GM18870 (cell line): ENCODE measurements around the gene CHMP4B.

ENCODE experiments used
- ATAC-seq: cut with Tn5 transposase; IDR thresholded peaks from one replicate; pipeline ENCODE4 v1.9.1; 2021; ENCODE audit warnings: moderate library complexity; ENCODE audit not compliant: unreplicated experiment

CHMP4B gene

DNA sequence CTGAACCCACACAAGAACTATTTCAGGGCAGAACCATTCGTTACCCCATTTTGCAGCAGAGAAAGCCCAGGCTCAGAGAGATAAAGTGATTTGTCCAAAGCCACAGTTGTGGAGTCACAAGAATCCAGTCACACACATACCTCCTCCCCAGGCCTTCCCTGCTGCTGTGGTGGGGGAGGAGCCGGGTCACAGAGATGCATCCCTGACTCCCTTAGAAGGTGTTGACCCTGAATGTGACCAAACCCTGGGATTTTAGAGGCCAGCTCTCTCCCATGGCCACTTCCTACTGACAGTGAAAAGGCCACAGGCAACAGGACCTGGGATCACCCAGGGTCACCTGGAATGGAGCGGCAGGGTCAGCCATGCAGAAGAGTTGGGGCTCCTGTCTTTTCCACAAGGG lies 48.6 kb downstream of the CHMP4B start:
- ATAC-seq = no peak

DNA sequence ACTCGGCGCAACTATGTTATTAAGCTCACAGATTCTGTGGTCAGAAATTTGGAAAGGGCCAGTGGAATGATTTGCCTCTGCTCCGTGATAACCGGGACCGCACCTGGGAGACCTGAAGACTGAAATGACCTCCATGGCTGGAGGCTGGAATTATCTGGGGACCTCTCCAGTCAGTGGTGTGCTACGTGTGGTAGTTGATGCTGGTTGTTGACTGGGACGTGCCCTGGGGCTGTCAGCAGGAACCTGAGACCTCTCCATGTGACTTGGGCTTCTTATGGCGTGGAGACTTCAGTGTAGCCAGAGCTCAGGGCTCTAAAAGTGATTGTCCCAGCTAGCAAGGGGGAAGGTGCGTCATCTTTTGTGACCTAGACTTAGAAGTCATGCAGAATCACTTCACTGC lies 50.3 kb downstream of the CHMP4B start:
- no peak for ATAC-seq

DNA sequence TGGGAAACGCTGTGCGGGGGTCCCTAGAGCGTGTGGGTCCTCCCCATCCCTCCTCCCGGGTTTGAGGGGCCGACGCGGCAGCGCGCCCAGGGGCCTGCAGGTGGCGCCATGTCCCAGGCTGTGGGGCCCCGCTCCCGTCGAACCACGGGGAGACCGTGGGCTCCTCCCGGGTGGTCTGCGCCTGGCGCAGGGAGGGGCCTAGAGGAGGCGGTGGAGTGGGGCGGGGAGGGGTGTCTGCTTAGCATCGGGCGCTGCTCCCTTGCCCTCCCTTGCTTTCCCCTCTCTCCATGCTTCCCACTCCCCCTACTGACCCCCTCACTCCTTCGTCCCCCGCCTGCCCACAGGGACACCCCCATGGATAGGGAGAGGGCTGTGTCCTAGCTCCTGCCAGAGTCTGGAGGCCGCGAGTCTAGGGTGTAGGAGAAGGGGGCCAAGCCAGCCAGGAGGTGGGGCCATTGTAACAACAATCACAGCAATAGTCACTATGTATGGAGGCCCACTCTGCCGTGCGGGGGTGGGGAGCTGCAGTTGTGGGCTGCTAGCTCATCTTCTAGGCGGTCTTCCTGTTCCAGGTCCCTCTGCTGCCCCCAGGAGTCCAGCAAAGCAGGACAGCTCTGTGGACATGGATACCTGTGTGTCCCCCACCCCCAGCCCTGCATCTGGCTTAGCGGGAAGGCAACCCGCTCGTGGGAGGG lies 51.7 kb downstream of the CHMP4B start:
- ATAC-seq = no peak

DNA sequence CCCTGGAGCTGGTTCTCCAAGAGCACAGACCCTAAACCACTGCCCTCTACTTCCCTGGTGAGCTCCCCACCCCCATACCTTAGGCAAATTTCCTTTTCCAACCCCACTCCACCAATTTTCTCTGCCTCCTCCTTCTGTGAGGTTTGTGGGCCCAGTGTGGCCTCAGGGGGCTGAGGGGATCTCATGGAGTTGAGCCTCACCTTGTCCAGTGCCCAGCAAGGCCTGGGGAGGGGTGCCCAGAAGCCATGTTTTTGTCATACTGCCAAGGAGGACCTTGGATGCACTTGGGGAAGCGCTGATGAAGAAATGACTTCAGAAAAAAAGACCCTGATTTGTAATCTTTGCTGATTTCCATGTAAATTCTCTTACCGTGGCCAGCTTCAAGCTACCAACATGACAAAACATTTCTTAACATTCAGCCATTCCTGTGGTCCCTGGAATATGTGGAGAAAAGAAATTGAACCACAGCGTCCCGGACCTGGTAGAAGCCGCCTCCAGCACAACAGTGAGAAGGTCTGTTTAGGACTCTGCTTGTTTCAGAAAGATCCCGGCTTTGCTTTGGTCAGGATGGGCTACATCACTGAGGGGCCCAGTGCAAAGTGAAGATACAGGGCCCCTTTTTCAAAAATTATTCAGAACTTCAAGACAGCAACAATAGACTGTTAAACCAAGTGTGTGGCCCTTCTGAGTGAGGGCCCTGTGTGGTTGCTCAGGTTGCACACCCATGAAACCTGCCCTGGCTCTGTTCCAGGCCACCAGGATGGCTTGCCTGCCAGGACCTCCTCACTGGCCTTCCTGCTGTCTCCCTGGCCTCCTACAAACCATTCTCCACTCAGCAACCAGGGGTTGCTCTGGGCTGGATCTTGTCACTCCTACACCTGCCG lies 52.5 kb downstream of the CHMP4B start:
- no peak for ATAC-seq

DNA sequence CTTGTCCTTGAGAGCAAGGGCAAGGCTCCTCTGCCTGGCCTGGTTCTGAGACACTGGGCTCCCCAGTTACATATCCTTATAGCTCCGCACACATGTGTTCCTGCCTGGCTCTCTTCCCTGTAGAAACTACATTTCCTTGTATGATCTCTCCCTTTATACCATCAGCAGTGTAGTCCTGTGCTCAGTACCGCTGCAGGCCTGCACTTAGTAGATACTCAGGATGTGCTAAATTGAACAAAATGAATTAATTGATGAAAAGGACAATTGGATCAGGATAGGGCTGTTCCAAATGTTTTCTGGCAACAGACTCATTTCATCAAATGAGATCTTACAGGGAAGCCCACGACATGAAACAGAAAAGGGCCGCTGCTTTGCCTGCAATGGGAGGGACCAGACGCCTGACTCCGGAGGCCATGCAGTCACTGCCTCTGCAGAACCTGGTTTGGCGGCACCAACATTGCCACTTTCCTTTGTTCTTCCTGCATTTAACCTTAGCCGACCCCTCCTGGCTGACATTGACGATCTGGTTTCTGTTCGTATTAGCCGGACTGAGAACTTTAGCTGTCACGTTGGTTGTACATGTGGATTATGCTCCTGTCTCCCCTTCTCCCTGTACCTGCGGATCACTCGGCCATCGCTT lies 53.3 kb downstream of the CHMP4B start:
- no peak for ATAC-seq

DNA sequence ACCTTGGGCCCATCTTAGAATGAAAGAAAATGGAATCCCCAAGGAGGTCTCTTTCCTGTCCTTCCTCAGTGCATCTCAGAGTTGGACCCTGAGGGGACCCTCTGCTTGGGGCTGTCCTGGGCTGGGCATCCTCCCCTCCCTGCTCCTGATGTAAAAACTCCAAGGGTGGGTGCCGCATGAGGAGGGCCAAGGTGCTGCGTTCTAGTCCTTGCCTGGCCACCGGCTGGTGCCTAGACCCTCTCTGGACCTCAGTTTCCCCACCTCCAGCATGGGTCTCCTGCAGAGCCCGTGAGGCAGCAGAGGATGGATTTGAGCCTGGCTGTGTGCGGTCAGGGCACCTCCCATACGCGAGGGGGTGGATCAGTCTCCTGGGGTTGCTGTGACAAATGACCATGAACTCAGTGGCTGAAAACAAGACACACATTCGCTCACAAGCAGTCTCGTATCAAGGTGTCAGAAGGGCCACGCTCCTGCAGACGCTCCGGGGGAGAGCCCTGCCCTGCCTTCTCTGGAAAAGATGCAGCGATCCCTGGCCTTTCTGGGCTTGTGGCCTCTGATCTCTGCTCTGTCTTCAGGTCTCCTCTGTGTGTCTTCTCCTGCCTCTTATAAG lies 54.7 kb downstream of the CHMP4B start:
- no peak for ATAC-seq

DNA sequence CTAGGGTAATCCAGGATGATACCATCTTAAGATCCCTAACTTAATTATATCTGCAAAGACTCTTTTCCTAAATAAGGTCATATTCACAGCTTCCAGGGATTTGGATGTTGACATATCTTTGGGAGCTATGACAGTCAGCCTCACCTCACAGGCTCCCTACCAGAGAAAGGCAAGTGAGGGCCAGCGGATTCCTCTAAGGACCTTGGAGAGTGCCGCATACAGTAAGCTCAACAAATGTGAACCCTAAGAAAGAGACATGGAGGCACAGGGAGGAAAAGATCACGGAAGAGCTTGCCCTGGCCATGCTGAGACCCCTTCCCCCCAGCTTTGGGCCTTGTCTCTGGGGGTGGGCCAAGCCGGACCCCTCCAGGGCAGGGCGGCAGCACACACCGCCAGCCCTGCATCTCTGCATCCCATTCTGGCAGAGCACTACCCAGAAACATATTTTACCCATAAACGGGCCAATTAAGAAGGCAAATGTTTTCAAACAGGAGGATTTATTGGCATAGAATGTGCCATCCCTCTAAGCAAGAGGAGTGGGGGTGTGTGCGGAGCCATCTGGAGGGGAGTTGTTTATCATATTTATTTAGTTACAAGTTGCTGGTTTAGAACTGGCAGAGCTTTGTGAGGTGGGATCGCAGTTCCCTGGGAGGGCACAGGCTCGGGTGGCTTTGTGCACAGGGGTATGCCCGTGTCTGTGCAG lies 55.4 kb downstream of the CHMP4B start:
- ATAC-seq = no peak

DNA sequence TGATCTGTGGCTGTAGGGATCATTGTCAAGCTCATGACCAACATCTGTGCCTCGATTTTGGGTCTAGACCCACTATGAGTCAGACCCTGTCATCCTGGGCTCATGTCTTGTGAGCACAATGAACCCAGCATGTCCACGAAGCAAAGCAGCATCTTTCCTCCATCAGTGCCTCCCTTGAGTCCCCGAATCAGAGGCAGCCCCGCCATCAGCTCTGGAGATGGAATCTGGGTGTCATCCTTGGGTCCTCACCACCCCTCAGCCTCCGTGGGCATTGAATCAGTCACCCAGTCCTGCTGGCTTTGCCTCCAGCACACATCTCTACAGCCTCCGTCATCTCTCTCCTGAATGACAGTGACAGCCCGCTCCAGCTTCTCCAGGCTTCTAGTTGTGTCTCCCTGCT lies 56.9 kb downstream of the CHMP4B start:
- no peak for ATAC-seq

DNA sequence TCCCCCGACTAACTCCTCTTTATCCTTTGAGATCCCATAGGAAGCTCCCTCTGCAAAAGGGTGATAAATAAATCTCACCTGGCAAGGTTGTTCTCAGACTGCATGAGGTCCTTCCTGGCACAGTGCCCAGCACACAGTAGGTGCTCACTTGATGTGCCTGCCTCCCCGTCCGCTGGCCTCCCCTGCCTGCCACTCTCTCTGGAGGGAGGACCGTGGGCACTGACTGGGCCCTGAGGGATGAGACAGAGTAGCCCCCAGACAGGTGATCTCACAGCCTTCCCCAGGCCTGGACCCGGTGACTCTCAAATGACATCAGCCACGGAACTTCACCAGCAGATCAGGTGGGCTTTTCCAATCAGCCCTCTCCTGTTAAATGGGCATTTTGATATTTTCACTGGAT lies 57.4 kb downstream of the CHMP4B start:
- ATAC-seq = no peak

DNA sequence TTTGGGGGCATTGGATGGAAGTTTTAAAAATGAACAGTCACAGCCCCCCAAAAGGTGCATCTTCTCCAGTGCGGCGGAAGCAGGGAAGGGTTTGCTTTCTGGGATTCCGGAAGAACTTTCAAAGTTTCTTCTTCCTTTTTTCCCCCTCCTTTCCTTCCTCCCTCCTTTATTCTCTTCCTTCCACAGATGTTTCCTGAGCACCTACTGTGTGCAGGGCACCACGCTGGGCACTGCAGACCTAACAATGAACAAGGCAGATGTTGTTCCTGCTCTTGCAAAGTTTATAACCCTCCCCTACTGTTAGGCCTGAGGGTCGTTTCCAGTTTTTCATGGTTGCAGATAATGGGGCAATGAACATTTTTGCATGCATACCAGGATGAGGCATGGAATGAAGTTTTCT lies 58.1 kb downstream of the CHMP4B start:
- no peak for ATAC-seq

DNA sequence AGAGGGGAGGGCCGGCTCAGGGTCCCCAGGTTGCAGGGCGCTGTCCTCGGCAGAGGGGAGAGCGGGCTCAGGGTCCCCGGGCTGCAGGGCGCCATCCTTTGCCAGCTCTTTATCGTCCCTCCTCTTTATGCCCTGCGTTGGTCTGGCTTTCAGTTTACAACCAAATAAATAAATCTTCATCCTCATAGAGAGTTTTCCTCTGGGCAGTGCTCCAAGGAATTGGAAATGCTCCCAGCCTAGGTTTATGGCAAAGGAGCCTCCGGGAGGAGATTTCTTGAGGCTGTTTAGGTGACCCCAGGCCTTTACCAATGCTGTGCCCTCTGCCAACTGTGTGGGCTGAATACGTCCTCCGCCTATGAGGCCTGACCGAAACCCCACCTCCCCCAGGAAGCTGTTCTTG lies 60.2 kb downstream of the CHMP4B start:
- no peak for ATAC-seq

DNA sequence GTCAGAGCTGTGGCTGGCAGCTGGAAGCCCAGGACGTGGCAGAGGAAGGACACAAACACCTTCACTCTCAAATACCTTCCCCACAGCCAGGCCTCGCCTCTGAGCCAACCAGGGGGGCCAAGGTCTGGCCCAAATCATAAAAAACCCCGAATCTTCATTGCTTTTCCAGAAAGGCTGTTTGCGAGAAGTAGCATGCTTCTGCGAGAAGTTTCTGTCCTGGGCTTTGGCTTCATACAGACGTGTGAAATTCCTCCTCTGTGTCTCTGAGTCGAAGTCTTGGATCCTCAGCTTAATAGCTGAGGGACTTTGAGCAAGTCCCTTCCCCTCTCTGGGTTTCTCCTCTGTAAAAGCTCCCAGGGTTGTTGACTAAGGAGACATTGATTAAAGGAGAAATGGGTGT lies 63.0 kb downstream of the CHMP4B start:
- ATAC-seq = no peak

DNA sequence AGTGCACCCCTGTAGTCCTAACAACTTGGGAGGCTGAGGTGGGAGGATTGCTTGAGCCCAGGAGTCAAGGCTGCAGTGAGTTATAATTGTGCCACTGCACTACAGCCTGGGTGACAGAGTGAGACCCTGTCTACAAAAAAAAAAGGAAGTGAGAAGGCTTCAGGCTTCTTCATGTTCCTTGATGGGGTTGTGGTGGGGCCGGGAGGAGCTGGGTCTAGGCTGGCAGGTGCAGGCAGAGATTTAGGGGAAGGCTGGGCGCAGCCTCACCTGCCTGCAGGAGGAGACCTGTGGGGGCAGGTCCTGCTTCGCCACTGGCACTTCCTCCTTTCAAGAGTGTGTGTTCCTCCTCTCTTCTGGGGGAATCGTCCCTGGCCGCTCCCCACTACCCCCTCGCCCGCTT lies 63.9 kb downstream of the CHMP4B start:
- no peak for ATAC-seq

DNA sequence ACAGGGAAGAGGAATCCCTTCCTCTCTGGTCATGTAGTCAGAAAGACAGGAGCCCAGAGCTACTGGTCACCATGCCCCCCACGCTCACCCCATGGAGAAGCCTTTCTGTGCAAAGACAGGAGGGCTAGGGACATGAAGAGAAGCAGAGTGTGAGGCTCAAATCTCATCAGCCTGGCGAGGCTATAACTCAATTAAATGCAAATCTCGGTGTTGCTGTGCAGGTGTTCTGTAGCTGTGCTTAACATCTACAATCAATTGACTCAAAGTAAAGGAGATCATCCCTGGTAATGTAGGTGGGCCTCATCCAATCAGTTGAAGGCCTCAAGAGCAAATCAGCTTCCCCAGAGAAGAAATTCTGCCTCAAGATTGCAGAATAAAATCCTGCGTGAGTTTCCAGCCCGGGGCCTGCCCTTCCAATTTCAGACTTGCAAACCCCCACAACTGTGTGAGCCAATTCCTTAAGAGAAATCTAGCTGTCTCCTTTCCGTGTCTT lies 64.4 kb downstream of the CHMP4B start:
- no peak for ATAC-seq

DNA sequence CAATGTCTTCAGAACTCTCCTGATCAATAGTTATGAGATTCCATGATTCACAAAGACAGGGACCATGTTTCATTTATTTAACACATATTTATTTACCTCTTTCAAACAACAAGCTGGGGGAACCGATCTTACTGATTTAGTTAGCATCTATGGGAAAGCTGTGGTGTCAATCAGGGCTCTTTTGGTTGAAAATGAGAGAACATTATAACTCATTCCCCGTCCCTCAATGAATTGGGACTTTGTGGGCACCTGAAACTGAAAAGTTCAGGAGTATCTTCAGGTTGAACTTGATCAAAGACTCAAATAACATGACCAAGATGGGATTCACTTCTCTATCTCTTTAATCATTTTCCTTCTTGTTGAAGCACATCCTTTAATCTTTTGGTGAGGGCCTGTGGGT lies 67.4 kb downstream of the CHMP4B start:
- ATAC-seq = no peak

DNA sequence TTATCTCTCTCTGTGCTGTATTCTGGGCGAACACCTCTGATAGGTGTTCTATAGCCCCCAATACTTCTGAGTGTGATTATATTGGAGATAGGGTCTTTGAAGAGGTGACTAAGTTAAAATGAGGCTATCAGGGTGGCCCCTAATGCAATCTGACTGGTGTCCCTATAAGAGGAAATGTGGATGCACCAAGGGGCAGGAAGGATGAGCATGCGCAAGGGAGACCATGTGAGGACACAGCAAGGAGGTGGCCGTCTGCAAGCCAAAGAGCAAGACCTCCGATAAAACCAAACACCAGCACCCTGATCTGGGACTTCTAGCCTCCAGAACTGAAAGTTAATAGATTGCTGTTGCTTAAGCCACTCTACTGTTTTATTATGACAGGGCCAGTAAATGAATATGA lies 69.2 kb downstream of the CHMP4B start:
- ATAC-seq = no peak

DNA sequence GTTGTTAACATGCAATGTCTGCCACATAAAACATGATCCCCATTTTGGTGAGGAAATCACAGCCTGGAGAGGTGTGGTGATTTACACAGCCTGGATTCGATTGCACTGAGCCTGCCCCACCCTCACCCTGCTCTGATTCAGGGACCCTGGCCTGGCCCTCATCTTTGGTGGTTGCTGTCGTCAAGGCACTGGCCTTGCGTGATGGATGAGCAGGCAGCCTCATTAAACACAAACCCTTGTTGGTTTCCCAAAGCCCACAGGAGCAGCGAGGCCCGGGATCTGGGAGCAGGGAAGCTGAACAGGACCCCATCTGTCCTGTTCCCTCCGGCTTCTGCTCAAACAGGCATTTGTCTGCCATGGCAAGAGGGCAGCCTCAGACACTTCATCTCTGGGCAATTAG lies 70.8 kb downstream of the CHMP4B start:
- no peak for ATAC-seq

DNA sequence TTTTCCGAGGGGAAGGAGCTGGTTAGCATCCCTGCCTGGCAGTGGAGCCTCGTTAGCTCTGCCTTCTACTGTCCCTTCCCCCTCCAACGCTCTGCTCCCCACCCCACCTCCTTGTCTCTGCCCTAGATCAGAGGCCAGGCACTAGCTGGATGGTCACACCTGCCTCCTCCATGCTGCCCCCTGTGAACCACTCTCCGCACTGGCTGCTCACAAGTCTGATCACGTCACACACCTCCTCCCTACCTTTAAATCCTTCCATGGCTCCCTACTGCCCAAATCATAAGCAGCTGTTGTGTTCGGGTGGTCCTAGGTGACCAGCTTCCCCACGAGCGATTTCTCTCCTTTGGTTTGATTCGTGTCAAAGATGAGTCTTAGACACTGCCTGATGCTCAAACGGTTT lies 71.3 kb downstream of the CHMP4B start:
- ATAC-seq = no peak

DNA sequence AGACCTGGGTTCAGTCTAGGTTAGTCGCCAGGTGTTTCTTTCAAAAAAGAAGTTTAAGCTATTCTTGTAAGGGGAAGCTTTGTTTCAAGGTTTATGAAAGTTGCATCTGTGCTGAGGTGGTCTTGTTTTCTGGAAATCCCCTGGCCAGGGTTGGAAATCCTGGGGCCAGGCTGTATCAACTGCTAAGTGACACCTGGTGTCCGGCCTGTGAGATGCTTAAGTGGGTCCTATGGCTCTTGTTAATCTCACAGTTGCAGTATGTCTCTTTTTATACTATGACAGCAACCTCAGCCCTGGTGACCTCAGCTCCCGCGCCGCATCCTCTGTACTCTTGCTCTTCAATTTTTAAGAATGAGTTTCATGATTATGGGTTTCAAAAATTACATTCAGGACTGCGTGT lies 72.0 kb downstream of the CHMP4B start:
- ATAC-seq = peak; percentile 66

DNA sequence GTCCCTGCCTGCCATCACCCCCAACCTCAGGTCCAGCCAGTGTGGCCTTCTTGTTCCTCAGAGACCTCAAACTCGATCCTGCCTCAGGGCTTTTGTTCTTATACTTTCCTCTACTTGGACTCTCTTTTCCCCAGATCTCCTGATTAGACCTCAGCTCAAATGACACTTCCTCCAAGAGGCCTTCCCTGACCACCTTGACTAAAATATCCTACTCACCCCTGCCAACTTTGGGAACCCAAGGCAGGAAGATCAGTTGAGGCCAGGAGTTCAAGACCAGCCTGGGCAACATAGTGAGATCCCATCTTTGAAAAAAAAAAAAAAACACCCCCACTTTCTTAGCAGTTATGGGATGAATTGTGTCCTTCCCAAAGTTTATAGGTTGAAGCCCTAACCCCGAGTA lies 73.5 kb downstream of the CHMP4B start:
- ATAC-seq = no peak

DNA sequence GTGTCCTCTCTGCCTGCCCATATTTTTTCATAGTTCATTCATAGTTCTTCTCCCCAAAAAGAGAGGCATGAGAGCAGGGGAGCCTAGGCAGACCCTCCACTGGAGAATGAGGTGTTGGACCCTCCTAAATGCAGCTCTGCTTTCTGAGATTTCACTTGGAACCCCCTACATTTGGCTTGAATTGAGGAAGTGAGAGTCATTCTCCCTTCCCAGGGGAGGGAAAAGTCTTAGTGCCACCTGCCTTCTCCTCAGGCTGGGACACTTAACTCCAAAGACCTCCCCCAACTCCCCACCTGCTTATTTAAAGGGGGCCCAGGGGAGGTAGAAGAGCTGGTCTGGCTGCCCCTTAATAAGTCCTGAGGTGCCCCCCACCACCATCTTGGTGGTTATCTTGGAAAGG lies 78.2 kb downstream of the CHMP4B start:
- ATAC-seq = no peak
